Measurements from ENCODE around the gene ENDOD1.
A peak's percentile ranks its signal among the peaks of the same experiment; 100 is the strongest.

The ENDOD1 gene

DNA sequence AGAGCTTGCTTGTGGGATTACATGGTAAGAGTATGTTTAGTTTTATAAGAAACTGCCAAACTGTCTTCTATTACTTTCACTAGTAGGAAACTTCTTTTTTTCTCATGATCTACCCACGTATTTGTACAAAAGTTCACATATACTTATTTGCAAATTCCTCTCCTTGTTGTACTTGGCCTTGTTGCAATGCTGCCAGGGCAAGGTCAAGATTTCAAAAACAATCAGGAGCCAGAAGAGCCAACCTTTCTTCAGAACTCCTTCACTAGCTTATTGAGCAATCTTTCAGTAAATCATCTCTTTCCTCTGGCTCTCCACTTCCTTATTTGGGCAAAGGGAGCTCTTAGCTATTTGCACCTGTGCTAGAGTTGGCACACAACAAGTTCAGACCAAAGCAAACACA lies 13.2 kb upstream of the ENDOD1 start:
- DNase-seq (ENCODE audit: low spot score), result no peak

DNA sequence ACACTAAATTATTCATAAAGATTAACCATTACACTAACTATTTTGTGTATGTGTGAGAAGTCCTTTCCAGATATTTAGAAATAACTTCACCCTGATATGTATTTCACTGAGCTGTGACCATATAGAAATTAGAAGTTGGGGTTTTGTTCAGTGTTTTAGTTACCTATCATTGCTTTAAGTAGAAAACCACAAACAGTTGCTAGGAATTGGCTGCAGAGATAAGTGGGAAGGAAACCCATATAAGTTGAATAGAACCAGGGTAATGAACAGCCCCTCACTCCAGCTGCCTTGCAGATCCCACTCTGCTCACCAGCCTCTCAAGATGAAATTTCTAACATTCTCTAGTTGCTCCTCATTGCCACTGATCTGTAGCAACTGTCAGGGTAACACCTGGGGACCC lies 12.7 kb upstream of the ENDOD1 start:
- no peak for DNase-seq (ENCODE audit: low spot score)

DNA sequence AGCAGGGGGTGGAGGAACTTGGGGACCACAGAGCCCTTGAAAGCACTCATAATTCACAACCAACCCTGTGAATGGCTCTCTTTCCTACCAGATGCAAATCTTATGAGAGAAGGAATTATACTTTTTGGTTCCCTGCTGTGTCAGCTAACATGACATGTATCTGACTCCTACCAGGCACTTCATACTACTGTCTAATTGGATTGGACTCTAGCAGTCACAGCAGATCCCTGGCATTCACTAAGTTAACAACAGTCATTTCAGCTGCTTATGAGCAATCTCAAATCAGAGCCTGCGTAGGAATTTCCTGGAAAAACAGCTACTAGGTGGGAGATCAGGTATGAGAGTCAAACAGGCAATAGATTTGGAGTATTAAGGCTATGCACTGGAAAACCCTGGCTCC lies 11.1 kb upstream of the ENDOD1 start:
- no peak for DNase-seq (ENCODE audit: low spot score)

DNA sequence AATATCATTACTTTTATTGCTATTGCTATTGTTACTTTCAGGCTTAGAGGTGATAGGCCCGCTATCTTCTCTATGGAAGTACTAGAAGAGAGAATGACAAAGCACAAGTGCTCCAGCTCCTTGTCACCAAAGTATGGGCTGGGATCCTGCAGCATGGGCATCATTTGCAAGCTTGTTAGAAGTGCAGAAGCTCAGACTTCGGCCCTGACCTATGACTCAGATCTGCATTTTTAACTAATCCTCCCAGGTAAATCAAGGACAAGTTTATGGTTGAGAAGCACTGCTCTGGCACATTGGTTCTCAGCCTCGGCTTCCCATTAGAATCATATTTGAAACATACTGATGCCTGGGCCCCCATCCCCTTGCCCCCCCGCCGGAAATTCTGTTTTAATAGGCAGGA lies 8.6 kb upstream of the ENDOD1 start:
- no peak for DNase-seq (ENCODE audit: low spot score)

DNA sequence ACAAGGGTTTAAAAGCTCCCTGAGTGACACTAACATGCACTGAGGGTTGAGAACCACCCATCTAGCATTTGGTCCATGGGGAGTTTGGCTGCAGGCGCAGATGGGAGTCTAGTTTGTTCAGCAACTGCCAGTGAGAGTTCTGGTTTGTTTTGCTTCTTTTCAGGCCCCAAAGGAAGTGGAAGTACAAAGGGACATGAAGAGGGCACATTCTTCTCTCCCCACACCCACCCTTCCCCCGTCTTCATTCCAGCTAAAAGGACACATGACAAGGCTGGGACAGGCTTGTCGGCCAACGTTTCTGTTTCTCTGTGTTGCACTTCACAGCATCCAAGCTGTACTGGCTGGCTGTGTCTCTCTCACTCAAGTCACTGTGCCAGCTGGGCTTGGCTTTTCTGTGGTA lies 8.2 kb upstream of the ENDOD1 start:
- no peak for DNase-seq (ENCODE audit: low spot score)

DNA sequence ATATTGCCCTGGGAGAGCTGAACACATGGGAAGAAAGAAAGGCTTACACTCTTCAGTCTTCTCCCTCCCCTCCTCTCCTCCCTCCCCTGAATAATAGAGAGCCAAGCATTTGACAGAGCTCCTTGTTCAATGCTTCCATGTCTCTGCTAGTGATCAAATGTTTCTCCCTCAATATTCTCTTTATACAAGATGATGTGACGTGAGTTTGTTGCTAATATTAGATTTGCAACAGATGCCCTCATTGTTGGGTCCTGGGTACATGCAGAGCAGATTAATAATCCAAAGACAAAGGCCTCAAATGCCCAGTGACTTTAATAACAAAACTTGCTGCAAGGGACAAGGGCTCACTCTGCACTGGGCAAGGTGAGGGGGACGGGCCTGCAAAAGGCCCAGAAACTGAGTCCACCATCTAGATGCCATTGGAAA lies 7.1 kb upstream of the ENDOD1 start:
- no peak for DNase-seq (ENCODE audit: low spot score)

DNA sequence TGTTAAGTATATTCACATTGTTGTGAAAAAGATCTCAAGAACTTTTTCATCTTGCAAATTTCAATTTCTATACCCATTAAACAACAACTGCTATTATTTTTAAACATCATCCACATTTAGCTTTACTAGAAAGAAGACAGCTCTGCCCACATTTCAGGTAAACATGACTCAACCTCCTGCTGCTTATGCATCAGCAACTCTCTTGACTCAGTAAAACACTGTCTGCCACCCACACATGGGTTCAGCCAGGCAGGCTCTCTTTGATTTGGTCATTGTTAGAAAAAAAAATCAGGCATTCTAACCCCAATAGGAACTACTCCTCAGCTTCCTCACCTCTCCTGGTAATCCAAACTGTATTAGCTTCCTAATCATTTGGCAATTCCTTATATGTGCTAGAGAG lies 5.1 kb upstream of the ENDOD1 start:
- DNase-seq (ENCODE audit: low spot score), result no peak

DNA sequence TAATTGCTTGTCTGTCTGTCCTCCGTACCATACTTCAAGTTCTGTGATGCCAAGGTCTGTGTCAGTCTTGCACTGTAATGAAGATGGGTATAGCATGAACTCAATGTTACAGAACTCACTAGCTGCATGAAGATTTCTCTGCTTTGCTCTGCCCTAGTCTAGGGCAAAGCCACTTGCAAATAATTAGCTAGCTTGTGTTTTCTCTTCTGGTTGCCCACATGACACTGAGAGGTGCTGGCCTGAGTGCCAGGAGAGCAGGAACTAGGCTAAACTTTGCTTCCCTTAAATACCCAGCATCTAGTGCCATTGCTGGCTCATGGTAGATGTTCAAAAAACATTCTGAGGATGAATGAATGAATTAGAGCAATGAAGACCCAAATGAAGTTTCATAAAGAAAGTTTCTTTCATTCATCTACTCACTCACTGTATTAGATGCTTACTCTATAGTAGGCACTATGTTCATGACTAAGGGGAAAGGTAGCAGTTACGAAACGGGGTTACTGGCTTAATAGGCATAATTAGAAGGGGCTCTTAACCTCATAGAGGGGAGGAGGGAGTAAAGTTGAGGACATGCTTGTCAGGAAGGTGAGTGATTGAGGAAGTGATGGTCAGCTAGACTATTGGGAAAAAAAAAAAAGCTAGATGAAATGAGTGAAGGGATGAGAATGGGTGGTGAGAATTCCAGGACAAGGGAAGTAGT lies 4.4 kb upstream of the ENDOD1 start:
- DNase-seq (ENCODE audit: low spot score), result no peak

DNA sequence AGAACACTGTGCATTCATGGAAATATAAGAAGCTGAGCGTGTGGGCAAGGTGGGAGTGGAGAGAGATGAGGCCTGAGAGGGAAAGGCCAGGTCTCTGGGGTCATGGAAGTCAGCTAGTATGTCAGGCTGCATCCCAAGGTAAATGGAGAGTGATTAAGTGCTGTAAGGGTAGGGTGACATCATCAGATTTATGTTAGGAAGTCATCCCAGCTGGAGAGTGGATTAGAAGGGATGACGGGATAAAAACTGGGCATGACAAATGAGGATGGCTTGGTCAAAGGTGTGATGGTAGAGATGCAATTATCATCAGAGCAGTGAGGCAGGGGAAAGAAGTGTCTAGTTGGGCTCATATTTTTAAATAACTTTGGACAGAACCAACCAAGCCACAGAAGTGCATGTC lies 3.5 kb upstream of the ENDOD1 start:
- DNase-seq (ENCODE audit: low spot score), result no peak

DNA sequence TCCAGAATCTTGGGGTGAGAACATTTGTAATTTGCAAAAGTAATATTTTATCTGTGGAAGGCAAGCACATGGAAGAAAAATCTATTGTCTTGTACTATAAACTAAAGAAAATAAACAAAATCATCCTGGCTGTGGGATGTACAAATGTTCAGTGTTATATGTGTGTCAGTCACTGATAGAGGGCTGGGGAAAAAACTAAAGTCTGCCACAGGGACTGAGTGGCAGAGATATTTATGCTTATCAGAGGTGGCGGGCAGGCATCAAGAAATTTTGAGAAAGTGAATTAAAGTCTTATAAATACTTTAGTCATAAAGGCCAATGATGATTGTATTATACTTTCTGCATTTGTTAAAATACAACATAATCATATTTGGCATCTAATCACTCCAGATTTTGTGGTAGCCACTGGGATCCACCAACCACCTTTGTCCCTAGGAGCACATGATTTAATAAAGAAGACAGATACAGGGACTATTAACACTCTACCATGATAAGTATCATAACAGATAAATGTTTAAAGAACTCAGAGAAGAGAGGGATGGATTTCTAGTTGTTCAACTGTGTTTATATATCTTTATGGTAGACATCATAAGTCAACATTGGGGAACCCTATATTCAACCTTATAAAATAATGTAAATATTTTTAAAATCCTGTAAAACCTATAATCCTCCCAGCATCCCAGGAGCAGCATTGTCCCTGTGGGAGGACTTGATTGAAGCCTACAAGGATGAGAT lies 2.6 kb upstream of the ENDOD1 start:
- DNase-seq (ENCODE audit: low spot score), result no peak

DNA sequence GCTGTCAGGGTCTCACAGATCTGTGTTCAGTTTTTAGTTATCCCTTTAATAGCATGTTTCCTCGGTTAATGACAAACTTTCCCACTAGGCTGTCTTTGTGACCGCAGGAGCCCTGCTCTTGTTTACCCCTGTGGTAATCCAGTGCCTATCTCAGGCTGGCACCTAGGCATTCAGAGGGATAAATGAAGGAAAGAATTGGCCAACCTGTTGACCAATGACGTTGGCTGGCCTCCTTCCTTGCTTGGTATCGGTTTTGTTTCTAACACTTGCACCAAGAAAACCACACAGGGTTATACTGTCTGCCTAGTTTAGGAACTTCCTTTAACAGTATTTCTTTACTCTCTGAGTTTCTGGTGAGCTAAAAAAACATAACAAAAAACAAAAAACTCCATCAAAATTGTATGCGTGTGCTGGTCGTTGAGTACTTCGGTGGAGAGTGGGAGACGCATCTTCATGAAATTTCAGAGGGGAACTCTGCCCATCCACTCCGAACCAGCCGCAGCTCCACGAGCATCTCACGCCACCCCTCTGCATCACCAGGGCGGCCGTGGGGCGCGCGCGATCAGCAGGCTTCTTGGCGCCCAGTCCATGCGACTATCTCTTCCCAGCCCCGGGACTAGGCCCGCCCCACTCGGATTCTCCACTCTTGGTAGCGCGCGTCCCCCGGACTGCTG lies 563 bp upstream of the ENDOD1 start:
- no peak for DNase-seq (ENCODE audit: low spot score)

DNA sequence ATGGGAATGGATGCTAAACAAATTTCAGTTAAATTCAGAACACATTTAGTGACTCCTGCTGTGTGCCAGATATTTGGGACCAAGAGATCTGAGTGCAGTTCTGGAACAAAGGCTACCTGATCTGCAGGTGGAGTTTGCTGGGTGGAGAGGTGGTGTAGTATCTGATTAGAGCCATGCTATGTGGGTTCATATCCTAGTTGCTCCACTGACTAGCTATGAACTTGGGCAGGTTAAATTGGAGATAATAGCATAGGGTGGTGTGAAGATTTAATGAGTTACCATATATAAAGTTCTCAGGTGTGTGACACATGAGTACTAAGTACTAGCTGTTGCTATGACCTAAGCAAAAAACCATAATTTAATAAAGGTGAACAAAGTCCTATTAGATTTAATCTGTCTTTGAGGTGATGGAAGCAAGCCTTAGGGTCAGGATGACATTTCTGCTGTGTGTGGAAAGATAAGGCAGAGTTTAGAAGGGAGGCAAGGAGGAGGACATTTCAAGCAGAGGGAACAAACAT lies 2.1 kb downstream of the ENDOD1 start:
- DNase-seq (ENCODE audit: low spot score), result no peak

DNA sequence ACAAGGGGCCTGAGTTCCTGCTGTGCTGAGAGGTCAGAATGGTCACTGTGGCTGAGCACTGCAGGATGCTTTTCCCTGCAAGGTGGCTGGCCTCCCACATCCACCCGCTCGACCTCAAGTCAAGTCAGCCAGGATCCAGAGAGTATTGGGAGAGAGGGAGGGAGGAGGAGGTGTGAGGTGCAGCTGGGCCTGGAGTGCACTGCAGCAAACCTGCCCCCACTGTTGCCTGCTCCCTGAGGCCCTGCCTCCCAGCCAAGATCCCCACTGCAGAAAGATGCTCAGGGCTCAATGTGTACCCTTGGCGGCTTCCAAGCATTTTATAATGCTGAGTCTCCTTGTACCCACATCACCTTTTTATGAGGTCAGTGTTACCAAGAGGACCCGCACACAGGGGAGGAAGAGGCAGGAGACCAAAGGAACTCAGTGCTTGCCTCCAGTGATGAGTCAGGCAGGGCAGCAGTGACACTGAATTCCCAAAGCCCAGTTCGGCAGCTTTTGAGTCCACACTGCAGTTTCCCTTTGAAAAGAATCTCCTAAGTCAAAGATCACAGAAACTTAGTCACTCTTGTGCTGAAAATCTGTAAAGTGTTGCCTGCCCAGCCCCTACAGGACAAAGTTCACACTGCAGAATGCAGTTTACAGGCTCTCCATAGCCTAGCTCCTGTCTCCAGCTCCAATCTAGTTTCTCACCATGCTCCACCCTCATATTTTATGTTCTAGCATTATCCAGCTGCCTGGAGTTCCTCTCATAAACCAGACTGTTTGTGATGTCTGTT lies 3.1 kb downstream of the ENDOD1 start:
- peak; percentile 36 for DNase-seq (ENCODE audit: low spot score)

DNA sequence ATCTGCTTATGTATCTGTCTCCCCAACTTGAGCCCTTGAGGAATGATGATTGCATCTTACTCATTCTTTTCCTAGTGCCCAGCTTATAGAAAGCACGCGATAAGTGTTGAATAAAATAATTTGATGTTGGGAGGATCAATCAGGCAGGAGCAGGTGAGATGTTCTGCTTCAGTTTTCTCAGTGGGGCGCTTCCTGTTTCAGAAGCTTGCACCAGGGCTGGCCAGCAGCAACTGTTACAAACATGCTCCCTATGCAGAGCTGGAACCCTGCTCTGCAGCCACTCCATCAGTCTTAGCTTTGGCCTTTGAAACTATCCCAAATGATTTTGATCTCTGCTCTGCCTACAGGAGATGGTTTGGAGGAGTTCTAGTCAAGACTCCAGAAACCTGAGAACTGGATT lies 3.9 kb downstream of the ENDOD1 start:
- peak; percentile 46 for DNase-seq (ENCODE audit: low spot score)

DNA sequence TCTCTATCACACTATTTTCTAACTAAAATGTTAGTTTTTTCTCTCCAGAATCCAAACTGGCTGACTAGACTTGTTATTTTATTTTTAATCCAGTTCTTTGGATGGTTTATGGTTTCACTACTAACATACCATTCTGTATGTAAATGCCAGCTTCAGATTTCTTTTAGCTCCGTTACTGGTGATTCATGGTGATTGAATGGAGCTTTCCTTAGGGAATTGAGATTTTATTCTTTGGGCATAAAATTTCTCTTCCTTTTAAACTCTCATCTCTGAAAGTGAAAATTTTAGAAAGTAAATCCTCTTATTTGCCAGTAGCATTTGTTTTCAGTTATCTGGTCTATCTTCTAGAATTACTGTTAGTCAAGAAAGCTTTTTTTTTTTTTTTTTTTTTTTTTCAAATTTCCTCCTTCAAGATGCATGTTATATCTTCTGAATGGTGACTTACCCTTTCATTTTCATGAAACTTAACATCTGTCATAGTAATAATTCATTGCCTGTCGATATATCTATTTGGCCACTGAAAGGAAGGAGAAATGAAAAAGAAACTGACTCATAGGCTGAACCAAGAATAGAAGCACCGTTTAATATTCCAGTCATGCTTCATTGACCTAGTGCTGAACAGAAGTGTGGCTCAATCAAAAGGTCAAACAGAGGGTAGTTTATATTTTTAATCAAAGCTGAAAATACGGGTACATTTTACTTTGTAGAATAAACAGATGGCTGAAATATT lies 6.4 kb downstream of the ENDOD1 start:
- DNase-seq (ENCODE audit: low spot score), result peak; percentile 64

DNA sequence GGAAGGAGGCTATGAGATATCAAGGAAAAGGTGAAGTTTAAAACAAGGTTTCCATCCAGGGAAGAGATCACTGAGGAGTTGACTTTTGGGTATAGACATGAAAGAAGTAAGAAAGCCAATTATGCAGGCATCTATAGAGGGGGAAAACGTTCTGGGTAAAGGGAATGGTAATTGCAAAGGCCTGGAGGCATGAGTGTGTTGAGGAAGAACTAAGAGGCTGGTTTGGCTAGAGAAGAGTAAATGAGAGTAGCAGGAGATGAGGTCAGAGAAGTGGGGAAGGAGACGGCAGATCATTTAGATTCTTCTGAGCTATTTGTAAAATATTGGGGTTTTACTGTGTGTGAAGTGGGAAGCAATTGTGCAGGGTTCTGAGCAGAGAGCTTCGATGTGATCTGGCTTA lies 7.6 kb downstream of the ENDOD1 start:
- DNase-seq (ENCODE audit: low spot score), result no peak

DNA sequence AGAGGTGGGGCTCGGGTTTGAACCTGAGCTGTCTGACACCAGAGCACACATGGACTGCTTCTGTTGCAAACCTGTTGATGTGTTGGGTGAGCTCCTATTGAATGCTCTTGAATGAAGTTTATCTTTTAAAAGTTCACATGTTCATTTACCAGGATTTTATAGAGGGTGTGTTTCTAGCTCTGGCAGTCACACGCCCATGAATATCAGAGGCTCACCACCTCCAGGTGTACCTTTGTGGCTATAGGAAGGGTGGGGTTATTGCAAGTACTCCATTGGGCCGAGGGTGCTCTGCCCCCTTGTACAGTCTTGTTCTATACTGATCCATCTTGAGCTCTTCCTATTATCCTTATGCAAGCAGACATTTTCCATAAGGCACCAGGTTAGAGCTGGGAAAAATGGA lies 9.2 kb downstream of the ENDOD1 start:
- DNase-seq (ENCODE audit: low spot score), result no peak

DNA sequence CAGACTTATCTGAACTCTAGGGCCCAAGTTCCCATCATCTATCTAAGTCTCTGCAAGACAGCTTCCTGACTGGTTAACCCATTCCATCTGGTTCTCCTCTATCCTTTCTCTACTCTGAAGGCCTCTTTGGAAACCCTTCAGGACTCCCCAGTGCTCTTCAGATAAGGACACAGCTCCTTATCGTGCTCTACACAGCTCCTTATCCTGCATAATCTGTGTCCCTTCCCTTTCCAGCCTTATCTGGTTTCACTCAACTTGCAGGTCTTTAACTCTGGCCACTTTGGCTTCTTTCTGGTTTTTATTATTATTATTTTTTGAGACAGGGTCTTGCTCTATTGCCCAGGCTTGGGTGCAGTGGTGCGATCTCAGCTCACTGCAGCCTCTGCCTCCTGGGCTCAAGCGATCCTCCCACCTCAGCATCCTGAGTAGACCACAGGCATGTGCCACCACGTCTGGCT lies 10.6 kb downstream of the ENDOD1 start:
- no peak for DNase-seq (ENCODE audit: low spot score)

DNA sequence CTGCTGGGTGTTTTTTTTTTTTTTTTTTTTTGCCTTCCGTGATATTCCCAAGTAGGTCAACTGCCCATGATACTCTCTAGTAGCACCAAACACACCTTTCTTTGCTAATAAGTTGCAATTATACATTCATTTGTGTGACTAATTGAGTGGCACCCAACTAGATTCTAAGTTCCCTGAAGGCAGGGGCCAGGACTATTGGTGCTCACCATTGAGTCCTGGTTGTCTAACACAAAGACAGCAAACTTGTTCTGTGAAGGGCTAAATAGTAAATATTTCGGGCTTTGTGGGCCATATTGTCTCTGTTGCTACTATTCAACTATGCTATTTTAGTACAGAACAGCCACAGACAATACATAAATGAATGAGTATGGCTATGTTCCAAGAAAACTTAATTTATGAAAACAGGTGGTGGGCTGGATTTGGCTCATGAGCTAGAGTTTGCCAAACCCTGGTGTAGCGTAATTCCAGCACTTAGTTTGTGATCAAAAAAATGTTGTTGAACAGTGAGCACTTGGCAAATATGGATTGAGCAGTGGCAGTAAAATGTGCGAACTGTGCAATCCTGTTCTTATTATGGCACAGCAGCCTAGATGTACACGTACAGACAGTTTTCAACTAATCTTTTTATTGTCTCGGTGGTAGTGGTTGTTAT lies 11.3 kb downstream of the ENDOD1 start:
- no peak for DNase-seq (ENCODE audit: low spot score)

DNA sequence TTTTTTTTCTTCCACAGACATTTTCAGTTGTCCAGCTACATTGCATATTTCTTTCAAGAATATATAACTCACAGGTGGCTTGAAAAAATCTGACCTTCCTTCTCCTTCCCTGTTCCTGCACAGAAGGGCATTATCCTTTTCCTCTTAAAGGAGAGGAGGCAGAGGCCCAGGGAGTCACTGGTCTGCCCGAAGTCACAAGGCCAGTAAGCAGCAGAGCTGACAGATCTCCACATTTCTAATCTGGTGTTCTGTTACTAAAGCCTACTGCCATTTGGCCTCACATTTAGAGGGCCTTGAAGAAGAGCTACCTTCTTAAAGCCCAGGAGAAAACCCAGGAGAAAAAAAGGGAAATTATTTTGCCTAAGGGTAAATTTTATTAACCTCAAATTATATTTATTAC lies 12.3 kb downstream of the ENDOD1 start:
- DNase-seq (ENCODE audit: low spot score), result no peak

DNA sequence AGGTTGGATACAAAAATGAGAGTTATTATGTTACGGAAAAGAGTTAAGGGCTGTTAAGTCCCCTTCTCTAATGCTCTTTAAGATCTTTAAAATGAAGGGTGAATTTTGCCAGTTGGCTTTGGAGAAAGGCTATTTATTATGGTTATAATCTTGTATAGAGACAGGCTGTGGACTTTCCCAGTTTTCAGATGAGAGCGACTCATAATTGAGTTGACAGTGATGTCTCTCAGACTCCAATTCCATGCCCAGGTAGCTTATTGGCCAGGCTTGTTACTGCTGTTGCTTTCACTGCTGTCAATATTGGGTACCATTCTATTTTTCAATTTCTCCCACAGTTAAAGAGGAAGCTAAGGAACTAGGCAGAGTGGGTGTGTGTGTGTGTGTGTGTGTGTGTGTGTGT lies 13.1 kb downstream of the ENDOD1 start:
- no peak for DNase-seq (ENCODE audit: low spot score)

Data from germinal center (tissue), 1 donor.